ENCODE data around the gene LBX2.
A peak's percentile ranks its signal among the peaks of the same experiment; 100 is the strongest.
"Not testable (repeated sequence)": the region's sequence is repeated elsewhere in the genome, so short reads cannot be mapped to it uniquely, and the experiment has no call there.

The LBX2 gene

DNA sequence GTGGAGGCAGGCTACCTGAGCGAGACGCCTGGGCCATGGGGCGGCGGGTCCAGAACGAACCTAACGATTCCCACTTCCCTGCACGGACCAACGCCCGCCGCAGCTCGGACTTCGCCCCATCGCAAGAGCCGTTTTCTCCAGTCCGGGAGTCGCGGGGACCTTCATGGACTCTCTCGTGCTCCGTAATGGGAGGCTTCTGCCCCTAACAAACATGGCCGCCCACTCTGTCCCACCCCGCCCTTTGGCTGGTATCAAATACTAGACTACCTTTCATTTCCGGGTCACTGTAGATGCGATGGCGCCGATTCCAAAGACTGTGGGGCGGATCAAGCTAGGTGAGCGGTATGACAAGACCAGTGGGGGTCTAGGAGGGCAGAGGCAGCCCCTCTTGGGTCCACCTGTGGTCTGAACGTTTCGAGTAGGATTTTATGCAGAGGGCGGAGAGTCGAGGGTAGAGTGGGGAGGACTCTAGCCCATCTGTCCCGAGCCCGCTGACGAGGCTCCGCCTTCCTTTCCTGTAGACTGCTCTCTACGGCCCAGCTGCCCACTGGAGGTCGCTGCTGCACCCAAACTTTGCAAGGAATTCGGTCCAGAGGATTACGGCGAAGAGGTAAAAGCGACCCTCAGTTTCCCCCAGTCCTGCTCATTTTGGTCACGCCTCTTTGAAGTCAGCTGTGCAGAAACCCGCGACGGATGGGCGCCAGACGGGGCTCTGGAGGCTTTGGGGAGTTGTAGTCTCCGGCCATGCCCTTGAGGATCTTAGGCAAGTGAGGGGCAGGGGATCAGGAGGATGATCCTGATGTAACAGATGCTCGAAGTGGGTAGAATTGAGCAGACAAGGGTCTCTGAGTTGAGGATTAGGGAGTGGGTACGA lies 16.4 kb downstream of the LBX2 start, which contains the start of the genes CCDC142 and TTC31:
CCDC142 (minus strand) TSS at position 198 of the 874 bp plus-strand sequence; CDS start at position 37, 161 bp downstream.
TTC31 (plus strand) TSS at position 281 of the 874 bp plus-strand sequence; CDS start at position 296, 15 bp downstream.
- DNase-seq (ENCODE audit: low spot score): peak; percentile 94

- DNase-seq (ENCODE audit: low spot score): peak; percentile 52
Measured at GRCh38 chr2:74481961-74482800, 17.2 kb downstream of the LBX2 start.

GRCh38 chr2:74481431-74481830 lies 18.0 kb downstream of the LBX2 start:
- DNase-seq (ENCODE audit: low spot score): no peak

GRCh38 chr2:74474899-74475298 lies 24.5 kb downstream of the LBX2 start:
- no peak for DNase-seq (ENCODE audit: low spot score)

- DNase-seq (ENCODE audit: low spot score): no peak
Measured at GRCh38 chr2:74474481-74474880, 24.9 kb downstream of the LBX2 start.

DNA sequence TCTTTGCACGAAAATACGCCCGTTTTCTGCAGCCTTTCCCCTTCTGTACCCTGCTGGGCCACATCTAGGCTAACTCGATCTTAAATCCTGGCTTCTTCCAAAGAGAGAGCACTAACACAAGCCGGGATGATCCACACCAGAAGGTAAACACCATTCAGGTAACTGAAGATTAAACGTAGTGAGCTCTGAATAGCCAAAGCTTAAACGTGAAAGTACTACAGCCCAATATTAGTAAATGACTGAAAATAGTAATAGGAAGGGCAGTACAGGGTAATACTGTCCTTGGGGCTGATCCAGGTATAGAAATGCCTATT lies 26.5 kb downstream of the LBX2 start:
- DNase-seq (ENCODE audit: low spot score): no peak

- DNase-seq (ENCODE audit: low spot score): peak; percentile 77
Measured at GRCh38 chr2:74472086-74472944, 27.1 kb downstream of the LBX2 start, which contains the start of gene MRPL53. Gene MRPL53 (minus strand): TSS chr2:74472680. CDS start chr2:74472660, 20 bp downstream.

DNA sequence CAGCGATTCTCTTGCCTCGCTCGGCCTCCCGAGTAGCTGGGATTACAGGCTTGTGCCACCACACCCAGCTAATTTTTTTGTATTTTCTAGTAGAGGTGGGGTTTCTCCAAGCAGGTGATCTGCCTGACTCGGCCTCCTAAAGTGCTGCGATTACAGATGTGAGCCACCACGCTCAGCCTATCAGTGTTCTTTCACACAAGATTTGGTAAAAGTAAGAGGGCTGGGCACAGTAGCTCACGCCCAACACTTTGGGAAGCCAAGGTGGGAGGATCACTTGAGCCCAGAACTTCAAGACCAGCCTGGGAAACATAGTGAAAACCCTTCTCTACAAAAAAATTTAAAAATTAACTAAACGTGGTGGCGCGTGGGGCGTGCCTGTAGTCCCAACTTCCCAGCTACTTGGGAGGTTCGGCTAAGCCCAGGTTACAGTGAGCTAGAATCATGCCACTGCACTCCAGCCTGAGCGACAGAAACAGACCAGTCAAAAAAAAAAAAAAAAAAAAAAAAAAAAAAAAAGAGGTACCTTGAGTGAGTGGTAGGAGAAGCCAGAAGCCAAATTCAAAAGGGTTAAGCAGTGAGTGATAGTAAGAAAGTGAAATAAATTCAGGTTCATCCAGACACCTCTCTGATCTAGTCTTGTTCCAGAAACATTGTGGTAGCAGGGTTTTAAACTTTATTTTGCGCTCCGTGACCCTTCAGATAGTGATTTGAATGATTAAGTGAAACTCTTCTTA lies 27.9 kb downstream of the LBX2 start:
- DNase-seq (ENCODE audit: low spot score): no peak

GRCh38 chr2:74470742-74471141 lies 28.7 kb downstream of the LBX2 start:
- DNase-seq (ENCODE audit: low spot score): not testable (repeated sequence)

GRCh38 chr2:74464406-74464805 lies 35.0 kb downstream of the LBX2 start:
- DNase-seq (ENCODE audit: low spot score): peak; percentile 35

DNA sequence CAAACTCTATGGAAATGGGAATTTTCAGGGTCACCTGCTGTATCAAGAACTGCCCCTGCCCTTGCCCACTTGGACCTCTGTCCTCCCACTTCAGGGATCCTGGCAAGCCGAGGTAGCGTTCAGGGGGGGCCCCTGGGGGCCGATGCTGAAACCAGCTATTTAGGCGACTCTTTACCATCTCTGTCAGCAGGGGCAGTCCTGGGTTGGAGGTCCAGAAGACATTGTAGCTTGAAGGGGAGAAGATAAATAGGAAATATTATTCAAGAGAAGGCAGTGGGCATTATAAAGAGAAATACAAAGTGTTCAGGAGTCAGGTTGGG lies 36.7 kb downstream of the LBX2 start:
- no peak for DNase-seq (ENCODE audit: low spot score)

- no peak for DNase-seq (ENCODE audit: low spot score)
Measured at GRCh38 chr2:74462054-74462785, 37.2 kb downstream of the LBX2 start.

DNA sequence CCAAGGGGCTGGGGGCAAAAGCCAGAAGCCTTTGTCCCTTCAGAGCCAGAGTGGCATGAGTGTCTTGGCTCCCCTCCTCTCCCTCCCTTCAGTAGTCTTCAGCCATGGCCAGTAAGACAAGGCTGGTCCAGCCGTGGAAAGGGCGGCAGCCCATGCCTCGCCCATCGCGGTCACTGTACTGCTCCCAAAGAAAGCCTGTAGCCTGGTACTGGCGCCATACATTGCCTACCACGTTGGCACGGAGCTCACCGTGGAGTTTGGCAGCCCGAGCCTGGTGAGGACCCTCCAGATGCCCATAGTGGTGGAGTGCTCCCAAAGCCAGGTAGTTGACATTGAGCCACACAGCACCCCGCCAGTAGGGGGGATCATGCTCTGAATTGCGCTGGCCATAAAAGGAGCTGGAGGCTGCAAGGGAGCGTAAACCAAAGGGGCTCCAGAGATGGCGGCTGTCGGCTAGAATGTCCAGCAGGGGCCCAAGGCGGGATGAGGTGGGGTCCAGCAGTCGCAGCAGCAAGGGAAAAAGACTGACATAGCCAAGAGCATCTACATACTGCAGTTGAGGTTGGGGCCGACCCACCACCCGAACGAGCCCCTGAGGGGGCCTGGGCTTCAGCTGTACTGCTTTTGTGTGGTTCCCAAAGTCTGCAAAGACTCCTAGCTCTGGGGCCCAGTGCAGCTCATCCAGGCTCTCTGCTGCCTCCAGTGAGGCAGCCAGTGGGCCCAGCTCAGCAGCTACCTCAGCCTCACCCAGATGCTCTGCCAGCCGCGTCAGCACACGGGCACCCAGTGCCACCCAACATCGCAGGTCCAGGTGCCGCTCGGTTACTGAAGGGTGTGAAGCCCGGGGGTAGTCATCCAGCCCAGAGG lies 38.0 kb downstream of the LBX2 start:
- DNase-seq (ENCODE audit: low spot score): no peak

GRCh38 chr2:74460187-74460586 lies 39.2 kb downstream of the LBX2 start:
- not testable (repeated sequence) for DNase-seq (ENCODE audit: low spot score)

GRCh38 chr2:74459503-74460118 lies 39.8 kb downstream of the LBX2 start:
- not testable (repeated sequence) for DNase-seq (ENCODE audit: low spot score)

- DNase-seq (ENCODE audit: low spot score): no peak
Measured at GRCh38 chr2:74458938-74459363, 40.5 kb downstream of the LBX2 start.

- DNase-seq (ENCODE audit: low spot score): peak; percentile 99
Measured at GRCh38 chr2:74458132-74458937, 41.1 kb downstream of the LBX2 start, which contains the start of gene WBP1. Gene WBP1 (plus strand): TSS chr2:74458438. CDS start chr2:74458603, 165 bp downstream.

- DNase-seq (ENCODE audit: low spot score): no peak
Measured at GRCh38 chr2:74457549-74458131, 41.8 kb downstream of the LBX2 start.
